Measurements from ENCODE around the gene NPAS1. TPM values are rescaled to one million over a fixed set of nuclear protein-coding genes. Genes with fewer than 3 reads are reported as not detected.
A peak's percentile ranks its signal among the peaks of the same experiment; 100 is the strongest.

The NPAS1 gene
- total RNA-seq, 1 donor from 2014 or later = 3.6 TPM

GRCh38 chr19:47002106-47002766, 17.4 kb upstream of the NPAS1 start:
- Histone ChIP-seq H3K4me1 (ENCODE audit: insufficient read depth, low read length) (peaks cover 12% of the 10 kb centered on the region), H3K36me3 (ENCODE audit: insufficient read depth, low read length) (peaks cover 10% of the 10 kb centered on the region), H3K79me2 (ENCODE audit: insufficient read depth, low read length) (no peaks in the 10 kb centered on the region), H3K9ac (ENCODE audit: low read length) (no peak overlapping the region), H3K27me3 (ENCODE audit: insufficient read depth, low read length) (peaks cover 2% of the 10 kb centered on the region), H3K4me2 (ENCODE audit: low read length) (no peak overlapping the region), H3K4me3 (ENCODE audit: insufficient read depth, low read depth, low read length) (no peak overlapping the region), H3K27ac (ENCODE audit: low read depth, low read length) (no peak overlapping the region), H3K9me3 (ENCODE audit: insufficient read depth, low read depth, low read length) (no peaks in the 10 kb centered on the region), H2AFZ (ENCODE audit: low read depth, low read length) (no peak overlapping the region), H4K20me1 (ENCODE audit: insufficient read depth, low read length) (peaks cover 33% of the 10 kb centered on the region)
- no peak for TF ChIP-seq EZH2 (IDR thresholded peaks at IDR 0.05; ENCODE audit: insufficient read depth, low read length)
- TF ChIP-seq CTCF (IDR thresholded peaks at IDR 0.05; ENCODE audit: insufficient read depth, low read depth, low read length) = no peak
- H3K27me3 Mint-ChIP-seq (ENCODE audit: low read depth, unreplicated experiment) = no peaks in the 10 kb centered on the region
- DNase-seq (ENCODE audit: low read depth) (no peak), FAIRE-seq (no peak)
- H3K9me3 Mint-ChIP-seq (ENCODE audit: unreplicated experiment) = no peaks in the 10 kb centered on the region
- H3K27ac Mint-ChIP-seq (ENCODE audit: unreplicated experiment) = no peak overlapping the region
- H3K36me3 Mint-ChIP-seq (ENCODE audit: low read depth, unreplicated experiment) = peaks cover 19% of the 10 kb centered on the region
- no peaks in the 10 kb centered on the region for H3K4me1 Mint-ChIP-seq (ENCODE audit: low read depth, unreplicated experiment)
- no peak overlapping the region for H3K4me3 Mint-ChIP-seq (ENCODE audit: unreplicated experiment)

GRCh38 chr19:47002853-47003610, 16.6 kb upstream of the NPAS1 start:
- H3K4me1 Mint-ChIP-seq (ENCODE audit: low read depth, unreplicated experiment) = no peaks in the 10 kb centered on the region
- Histone ChIP-seq H3K4me3 (ENCODE audit: insufficient read depth, low read depth, low read length) (no peak overlapping the region), H3K79me2 (ENCODE audit: insufficient read depth, low read length) (no peaks in the 10 kb centered on the region), H3K9me3 (ENCODE audit: insufficient read depth, low read depth, low read length) (no peaks in the 10 kb centered on the region), H3K27ac (ENCODE audit: low read depth, low read length) (no peak overlapping the region), H3K4me1 (ENCODE audit: insufficient read depth, low read length) (peaks cover 12% of the 10 kb centered on the region), H3K36me3 (ENCODE audit: insufficient read depth, low read length) (peaks cover 10% of the 10 kb centered on the region), H4K20me1 (ENCODE audit: insufficient read depth, low read length) (peaks cover 33% of the 10 kb centered on the region), H2AFZ (ENCODE audit: low read depth, low read length) (no peak overlapping the region), H3K4me2 (ENCODE audit: low read length) (peak overlapping the region; percentile 80), H3K9ac (ENCODE audit: low read length) (no peak overlapping the region), H3K27me3 (ENCODE audit: insufficient read depth, low read length) (peaks cover 2% of the 10 kb centered on the region)
- peaks cover 3% of the 10 kb centered on the region for H3K9me3 Mint-ChIP-seq (ENCODE audit: unreplicated experiment)
- FAIRE-seq = no peak
- peaks cover 14% of the 10 kb centered on the region for H3K36me3 Mint-ChIP-seq (ENCODE audit: low read depth, unreplicated experiment)
- no peak for DNase-seq (ENCODE audit: low read depth)
- H3K4me3 Mint-ChIP-seq (ENCODE audit: unreplicated experiment) = no peak overlapping the region
- no peaks in the 10 kb centered on the region for H3K27me3 Mint-ChIP-seq (ENCODE audit: low read depth, unreplicated experiment)
- H3K27ac Mint-ChIP-seq (ENCODE audit: unreplicated experiment) = peak overlapping the region; percentile 47
- TF ChIP-seq CTCF (IDR thresholded peaks at IDR 0.05; ENCODE audit: insufficient read depth, low read depth, low read length) (no peak), EZH2 (IDR thresholded peaks at IDR 0.05; ENCODE audit: insufficient read depth, low read length) (no peak)

Measured in astrocyte (in vitro differentiated cells and primary cell).